Left cardiac atrium (tissue), 4 donors: Measurements from ENCODE around the gene HLCS. TPM values are rescaled to one million over a fixed set of nuclear protein-coding genes. Genes with fewer than 3 reads are reported as not detected.

Experiments used
- ATAC-seq, 2 donors: fragments of 200-7000 bp; cut with Tn5 transposase; one replicate each; pipeline ENCODE4 v1.9.1; 2020; ENCODE audit warnings: mild to moderate bottlenecking in 2 of 2, moderate library complexity in 2 of 2
- DNase-seq: peaks from one replicate; pipeline ENCODE4 v3.0.0-alpha.2; 2020
- intact Hi-C, 2 donors: fragments of 100-400 bp; cut with DNase I; formaldehyde crosslinking; loops; one replicate each; pipeline versions ENCODE4 v1.14.1 to v1.15.1; 2022 to 2023
- total RNA-seq, 2 donors: library from RNA; stranded (reverse); fragmentation: NEBNext Ultra II Directional; extraction: Animal tissue kit (Norgen Biotek cat#: 25700); gene quantifications; one replicate each; pipeline ENCODE4 v1.2.1, GENCODE V29; 2021
- donor health status: DM: no; HTN: yes; CAD: no.
- donor health status: DM: no; HTN: yes; CAD: no; lungs with severe emphysema.
- donor health status: DM: yes; HTN: yes; CAD: no.
- donor health status: Dilated cardiomyopathy.

Gene HLCS
- total RNA-seq, 2 donors from 2014 or later, result 8.3 to 8.9 TPM

- intact Hi-C loops, result no loop called here
- no peak for DNase-seq
- no peak for ATAC-seq
These were observed 22.1 kb upstream of the HLCS start for GRCh38 chr21:36988536-36988935.

- intact Hi-C loops, result no loop called here
- DNase-seq, result no peak
- no peak for ATAC-seq
These were observed 21.4 kb upstream of the HLCS start for GRCh38 chr21:36987845-36988244.

GRCh38 chr21:36985751-36986594, 19.5 kb upstream of the HLCS start:
- intact Hi-C loops, result no loop called here
- ATAC-seq (no peak), DNase-seq (no peak)

GRCh38 chr21:36981977-36982700, 15.7 kb upstream of the HLCS start:
- ATAC-seq (no peak), DNase-seq (no peak)
- intact Hi-C loops, result no loop called here

- no peak for DNase-seq
- ATAC-seq, result no peak
- intact Hi-C loops, result no loop called here
These were observed 14.6 kb upstream of the HLCS start for GRCh38 chr21:36981049-36981391.

GRCh38 chr21:36980280-36981048, 14.0 kb upstream of the HLCS start:
- intact Hi-C loops, result no loop called here
- peak; percentile 29 for DNase-seq
- ATAC-seq, result peak; percentile 77 to 84

- no peak for DNase-seq
- intact Hi-C loops, result no loop called here
- ATAC-seq, result peak; percentile 45 to 48
These were observed 10.6 kb upstream of the HLCS start for GRCh38 chr21:36976882-36977651.

- DNase-seq, result no peak
- intact Hi-C loops, result no loop called here
- no peak for ATAC-seq
These were observed 9.9 kb upstream of the HLCS start for GRCh38 chr21:36976228-36976861.

GRCh38 chr21:36974851-36975192, 8.4 kb upstream of the HLCS start:
- DNase-seq (no peak), ATAC-seq (no peak)
- intact Hi-C loops, result no loop called here

GRCh38 chr21:36973986-36974850, 7.7 kb upstream of the HLCS start:
- no peak for DNase-seq
- intact Hi-C loops, result no loop called here
- no peak for ATAC-seq

- intact Hi-C loops, result no loop called here
- no peak for ATAC-seq
- DNase-seq, result no peak
These were observed 2.5 kb upstream of the HLCS start for GRCh38 chr21:36968976-36969375.

- ATAC-seq, result no peak
- DNase-seq, result no peak
- intact Hi-C loops, result no loop called here
These were observed 1.9 kb upstream of the HLCS start for GRCh38 chr21:36968414-36968813.

GRCh38 chr21:36966821-36967768, 626 bp upstream of the HLCS start:
- ATAC-seq (peak in 1 of 2 donors; percentile 4), DNase-seq (no peak)
- intact Hi-C loops, result no loop called here

- intact Hi-C loops, result no loop called here
- DNase-seq (no peak), ATAC-seq (peak in 1 of 2 donors; percentile 43)
These were observed 776 bp downstream of the HLCS start for GRCh38 chr21:36965720-36966065.

GRCh38 chr21:36964827-36965719, 1.4 kb downstream of the HLCS start:
- no peak for DNase-seq
- intact Hi-C loops, result no loop called here
- no peak for ATAC-seq

GRCh38 chr21:36964398-36964797, 2.1 kb downstream of the HLCS start:
- DNase-seq (no peak), ATAC-seq (no peak)
- intact Hi-C loops, result no loop called here
